ENCODE results near the gene NIPA2.

DNA sequence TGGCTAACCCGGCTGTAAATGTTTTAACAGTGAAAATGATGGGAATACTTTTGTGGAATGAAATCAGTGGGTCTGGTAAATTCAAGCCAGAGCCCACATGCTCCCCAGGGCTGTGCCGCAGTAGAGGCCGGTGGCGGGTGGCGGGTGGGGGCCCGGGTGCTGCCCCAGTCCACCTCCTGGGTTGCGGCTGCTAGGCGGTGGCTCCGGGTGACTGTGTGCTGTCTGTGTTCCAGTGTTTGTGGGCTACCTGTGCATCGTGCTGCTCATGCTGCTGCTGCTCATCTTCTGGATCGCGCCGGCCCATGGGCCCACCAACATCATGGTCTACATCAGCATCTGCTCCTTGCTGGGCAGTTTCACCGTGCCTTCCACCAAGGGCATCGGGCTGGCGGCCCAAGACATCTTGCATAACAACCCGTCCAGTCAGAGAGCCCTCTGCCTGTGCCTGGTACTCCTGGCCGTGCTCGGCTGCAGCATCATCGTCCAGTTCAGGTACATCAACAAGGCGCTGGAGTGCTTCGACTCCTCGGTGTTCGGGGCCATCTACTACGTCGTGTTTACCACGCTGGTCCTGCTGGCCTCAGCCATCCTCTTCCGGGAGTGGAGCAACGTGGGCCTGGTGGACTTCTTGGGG lies 14.9 kb upstream of the NIPA2 start:
- TF ChIP-seq POLR2A (IDR thresholded peaks at IDR 0.05), result no peak
- TF ChIP-seq, protein P1, sequence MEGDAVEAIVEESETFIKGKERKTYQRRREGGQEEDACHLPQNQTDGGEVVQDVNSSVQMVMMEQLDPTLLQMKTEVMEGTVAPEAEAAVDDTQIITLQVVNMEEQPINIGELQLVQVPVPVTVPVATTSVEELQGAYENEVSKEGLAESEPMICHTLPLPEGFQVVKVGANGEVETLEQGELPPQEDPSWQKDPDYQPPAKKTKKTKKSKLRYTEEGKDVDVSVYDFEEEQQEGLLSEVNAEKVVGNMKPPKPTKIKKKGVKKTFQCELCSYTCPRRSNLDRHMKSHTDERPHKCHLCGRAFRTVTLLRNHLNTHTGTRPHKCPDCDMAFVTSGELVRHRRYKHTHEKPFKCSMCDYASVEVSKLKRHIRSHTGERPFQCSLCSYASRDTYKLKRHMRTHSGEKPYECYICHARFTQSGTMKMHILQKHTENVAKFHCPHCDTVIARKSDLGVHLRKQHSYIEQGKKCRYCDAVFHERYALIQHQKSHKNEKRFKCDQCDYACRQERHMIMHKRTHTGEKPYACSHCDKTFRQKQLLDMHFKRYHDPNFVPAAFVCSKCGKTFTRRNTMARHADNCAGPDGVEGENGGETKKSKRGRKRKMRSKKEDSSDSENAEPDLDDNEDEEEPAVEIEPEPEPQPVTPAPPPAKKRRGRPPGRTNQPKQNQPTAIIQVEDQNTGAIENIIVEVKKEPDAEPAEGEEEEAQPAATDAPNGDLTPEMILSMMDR (IDR thresholded peaks at IDR 0.05), result no peak

Data from uterus (tissue), 2 donors.